HepG2 (cell line): ENCODE measurements around the gene ZNF483. TPM values are rescaled to one million over a fixed set of nuclear protein-coding genes. Genes with fewer than 3 reads are reported as not detected.
A peak's percentile ranks its signal among the peaks of the same experiment; 100 is the strongest.

Experiments used
- DPF2 ChIP-seq: sonication (generic); formaldehyde crosslinking; IDR thresholded peaks from 2 replicates; pipeline ENCODE4 v1.4.0; 2020; ENCODE audit warnings: mild to moderate bottlenecking, low read depth, missing genetic modification reagents, borderline replicate concordance
- FOXC1 ChIP-seq: sonication (generic); formaldehyde crosslinking; IDR thresholded peaks from 2 replicates; pipeline ENCODE4 v1.8.0; 2022; ENCODE audit warnings: mild to moderate bottlenecking, missing genetic modification reagents, borderline replicate concordance
- GTF2F1 ChIP-seq: fragments of 150-350 bp; IDR thresholded peaks from 2 replicates; pipeline ENCODE4 v1.6.1; 2014; ENCODE audit warnings: low read length
- KMT2B ChIP-seq: IDR thresholded peaks from 2 replicates; pipeline ENCODE4 v1.6.1; 2016; ENCODE audit warnings: missing genetic modification reagents, missing compliant biosample characterization
- RBFOX2 ChIP-seq: fragments of 200-400 bp; formaldehyde crosslinking; IDR thresholded peaks from 2 replicates; pipeline ENCODE4 v1.6.1; 2017; ENCODE audit warnings: low read depth, mild to moderate bottlenecking, low read length
- SP1 ChIP-seq, 2 experiments: fragments of 450-650 bp in 1 of 2; sonication (generic) in 1 of 2; formaldehyde crosslinking in 1 of 2; IDR thresholded peaks; 2 replicates each; pipeline versions ENCODE4 v1.4.0 to v1.6.1; 2016 to 2020; ENCODE audit warnings: missing genetic modification reagents in 1 of 2
- SUZ12 ChIP-seq: fragments of 150-350 bp; IDR thresholded peaks from 2 replicates; pipeline ENCODE4 v1.6.1; 2014; ENCODE audit warnings: low read depth, low read length
- TBX3 ChIP-seq: fragments of 450-650 bp; IDR thresholded peaks from 2 replicates; pipeline ENCODE4 v1.6.1; 2017; ENCODE audit warnings: antibody characterized with exemption, mild to moderate bottlenecking, inconsistent platforms, borderline replicate concordance
- XBP1 ChIP-seq: sonication (generic); formaldehyde crosslinking; IDR thresholded peaks from 2 replicates; pipeline ENCODE4 v1.5.0; 2020; ENCODE audit warnings: missing genetic modification reagents
- ZC3H4 ChIP-seq: sonication (generic); formaldehyde crosslinking; IDR thresholded peaks from 2 replicates; pipeline ENCODE4 v1.4.0; 2020; ENCODE audit warnings: missing genetic modification reagents, borderline replicate concordance
- ZNF232 ChIP-seq: sonication (generic); formaldehyde crosslinking; IDR thresholded peaks from 2 replicates; pipeline ENCODE4 v1.4.0; 2020; ENCODE audit warnings: missing genetic modification reagents, borderline replicate concordance
- ZNF234 ChIP-seq: sonication (generic); formaldehyde crosslinking; conservative IDR thresholded peaks from 2 replicates; pipeline ENCODE4 v1.5.1; 2020; ENCODE audit warnings: mild to moderate bottlenecking, missing genetic modification reagents
- ZNF292 ChIP-seq: sonication (generic); formaldehyde crosslinking; IDR thresholded peaks from 2 replicates; pipeline ENCODE4 v1.8.1; 2022; ENCODE audit warnings: mild to moderate bottlenecking, low read depth, missing genetic modification reagents, borderline replicate concordance
- ZNF333 ChIP-seq: sonication (generic); formaldehyde crosslinking; IDR thresholded peaks from 2 replicates; pipeline ENCODE4 v1.4.0; 2020; ENCODE audit warnings: mild to moderate bottlenecking, missing genetic modification reagents, borderline replicate concordance
- ZNF761 ChIP-seq: sonication (generic); formaldehyde crosslinking; conservative IDR thresholded peaks from 2 replicates; pipeline ENCODE4 v1.4.0; 2020; ENCODE audit warnings: mild to moderate bottlenecking, missing genetic modification reagents
- ZNF782 ChIP-seq: sonication (generic); formaldehyde crosslinking; IDR thresholded peaks from 2 replicates; pipeline ENCODE4 v1.4.0; 2020; ENCODE audit warnings: missing genetic modification reagents, mild to moderate bottlenecking, borderline replicate concordance
- polyA plus RNA-seq, 8 experiments: library from polyadenylated mRNA; depleted of rRNA in 3 of 8; stranded (reverse) in 7 of 8; unstranded in 1 of 8; fragments of >200 nt; fragmentation: Illumina TruSeq in 4 of 8; extraction: Trizol in 4 of 8; gene quantifications; 2 replicates each; pipeline versions ENCODE4 v1.2.1 to v1.2.3, GENCODE V29; 2011 to 2016; ENCODE audit warnings: low read depth in 4 of 8, missing spikeins in 1 of 8, mixed read lengths in 1 of 8; ENCODE audit not compliant: insufficient read depth in 1 of 8
- total RNA-seq, 5 experiments: library from RNA; depleted of rRNA; stranded (reverse); fragments of >200 nt; fragmentation: Illumina TruSeq; extraction: Trizol; gene quantifications; 2 replicates each; pipeline ENCODE4 v1.2.3, GENCODE V29; 2016; ENCODE audit warnings: low read depth in 1 of 5
- TF ChIP-seq, protein P1 (sequence below): sonication (generic); formaldehyde crosslinking; IDR thresholded peaks from 2 replicates; pipeline ENCODE4 v1.4.0; 2020; ENCODE audit warnings: missing genetic modification reagents, borderline replicate concordance
- TF ChIP-seq, protein P2 (sequence below): sonication (generic); formaldehyde crosslinking; IDR thresholded peaks from 2 replicates; pipeline ENCODE4 v1.5.1; 2020; ENCODE audit warnings: mild to moderate bottlenecking, missing genetic modification reagents, borderline replicate concordance
- TF ChIP-seq, protein P3 (sequence below): sonication (generic); formaldehyde crosslinking; IDR thresholded peaks from 2 replicates; pipeline ENCODE4 v1.4.0; 2020; ENCODE audit warnings: mild to moderate bottlenecking, missing genetic modification reagents
- TF ChIP-seq, protein P4 (sequence below): IDR thresholded peaks from 2 replicates; pipeline ENCODE4 v1.6.1; 2016; ENCODE audit warnings: missing compliant biosample characterization, missing genetic modification reagents, borderline replicate concordance

Gene ZNF483
- total and polyA plus RNA-seq, 2 of the 13 experiments (the other 11 are each of a cell fraction or from before 2014, with no cell fraction given) = 2.0 to 9.5 TPM

DNA sequence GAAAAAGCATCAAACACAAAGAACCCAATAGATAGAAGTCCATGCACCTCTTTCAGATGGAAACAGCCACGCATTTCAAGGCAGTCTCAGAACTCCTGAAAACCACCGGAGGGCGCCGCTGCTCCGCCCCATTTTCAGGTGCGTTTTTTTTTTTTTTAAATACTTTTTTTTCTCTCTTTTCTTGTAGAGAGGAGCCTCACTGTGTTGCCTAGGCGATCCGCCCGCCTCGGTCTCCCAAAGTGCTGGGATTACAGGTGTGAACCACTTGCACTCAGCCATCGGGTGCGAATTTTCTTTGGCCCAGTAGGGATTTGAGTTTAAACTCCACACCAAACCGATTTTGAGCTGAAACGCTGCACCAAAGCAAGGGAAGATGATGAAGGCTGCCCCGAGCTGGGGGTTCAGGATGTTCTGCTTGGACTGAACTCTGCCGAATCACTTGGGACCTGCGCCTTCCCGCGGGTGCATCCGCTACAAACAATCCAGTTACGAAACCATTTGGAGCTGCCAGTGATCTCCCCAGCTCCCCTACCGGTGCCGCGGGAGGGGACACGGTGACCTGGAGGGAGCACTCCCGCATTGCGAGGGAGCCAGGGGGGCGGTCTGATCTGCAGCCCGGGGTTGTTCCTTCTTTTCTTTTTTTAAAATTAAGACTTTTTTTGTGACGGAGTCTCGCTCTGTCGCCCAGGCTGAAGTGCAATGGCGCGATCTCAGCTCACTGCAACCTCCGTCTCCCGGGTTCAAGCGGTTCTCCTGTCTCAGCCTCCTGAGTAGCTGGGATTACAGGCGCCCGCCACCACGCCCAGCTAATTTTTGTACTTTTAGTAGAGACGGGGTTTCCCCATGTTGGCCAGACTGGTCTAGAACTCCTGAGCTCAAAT, 73.1 kb downstream of the ZNF483 start (continued):
- no peak for TF ChIP-seq TBX3
- TF ChIP-seq DPF2 = no peak
- TF ChIP-seq ZNF232 = 0 out of 2 replicates have a peak, but pooled peaks have one; percentile 49
- TF ChIP-seq ZNF782 (CRISPR knock-in tag) = no peak
- no peak for TF ChIP-seq GTF2F1
- no peak for TF ChIP-seq ZNF761
- TF ChIP-seq, protein P1, sequence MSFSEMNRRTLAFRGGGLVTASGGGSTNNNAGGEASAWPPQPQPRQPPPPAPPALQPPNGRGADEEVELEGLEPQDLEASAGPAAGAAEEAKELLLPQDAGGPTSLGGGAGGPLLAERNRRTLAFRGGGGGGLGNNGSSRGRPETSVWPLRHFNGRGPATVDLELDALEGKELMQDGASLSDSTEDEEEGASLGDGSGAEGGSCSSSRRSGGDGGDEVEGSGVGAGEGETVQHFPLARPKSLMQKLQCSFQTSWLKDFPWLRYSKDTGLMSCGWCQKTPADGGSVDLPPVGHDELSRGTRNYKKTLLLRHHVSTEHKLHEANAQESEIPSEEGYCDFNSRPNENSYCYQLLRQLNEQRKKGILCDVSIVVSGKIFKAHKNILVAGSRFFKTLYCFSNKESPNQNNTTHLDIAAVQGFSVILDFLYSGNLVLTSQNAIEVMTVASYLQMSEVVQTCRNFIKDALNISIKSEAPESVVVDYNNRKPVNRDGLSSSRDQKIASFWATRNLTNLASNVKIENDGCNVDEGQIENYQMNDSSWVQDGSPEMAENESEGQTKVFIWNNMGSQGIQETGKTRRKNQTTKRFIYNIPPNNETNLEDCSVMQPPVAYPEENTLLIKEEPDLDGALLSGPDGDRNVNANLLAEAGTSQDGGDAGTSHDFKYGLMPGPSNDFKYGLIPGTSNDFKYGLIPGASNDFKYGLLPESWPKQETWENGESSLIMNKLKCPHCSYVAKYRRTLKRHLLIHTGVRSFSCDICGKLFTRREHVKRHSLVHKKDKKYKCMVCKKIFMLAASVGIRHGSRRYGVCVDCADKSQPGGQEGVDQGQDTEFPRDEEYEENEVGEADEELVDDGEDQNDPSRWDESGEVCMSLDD (CRISPR knock-in tag) = no peak
- TF ChIP-seq XBP1 (CRISPR knock-in tag) = no peak
- no peak for TF ChIP-seq SUZ12
- peak; percentile 41; the same call in 1 of the 2 replicates for TF ChIP-seq ZC3H4
- TF ChIP-seq, protein P2, sequence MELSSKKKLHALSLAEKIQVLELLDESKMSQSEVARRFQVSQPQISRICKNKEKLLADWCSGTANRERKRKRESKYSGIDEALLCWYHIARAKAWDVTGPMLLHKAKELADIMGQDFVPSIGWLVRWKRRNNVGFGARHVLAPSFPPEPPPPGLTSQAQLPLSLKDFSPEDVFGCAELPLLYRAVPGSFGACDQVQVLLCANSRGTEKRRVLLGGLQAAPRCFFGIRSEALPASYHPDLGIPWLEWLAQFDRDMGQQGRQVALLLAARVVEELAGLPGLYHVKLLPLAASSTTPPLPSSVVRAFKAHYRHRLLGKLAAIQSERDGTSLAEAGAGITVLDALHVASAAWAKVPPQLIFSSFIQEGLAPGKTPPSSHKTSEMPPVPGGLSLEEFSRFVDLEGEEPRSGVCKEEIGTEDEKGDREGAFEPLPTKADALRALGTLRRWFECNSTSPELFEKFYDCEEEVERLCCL (CRISPR knock-in tag) = no peak
- TF ChIP-seq ZNF292 (CRISPR knock-in tag) = no peak
- TF ChIP-seq RBFOX2 = 0 out of 2 replicates have a peak, but pooled peaks have one; percentile 23
- TF ChIP-seq, protein P3, sequence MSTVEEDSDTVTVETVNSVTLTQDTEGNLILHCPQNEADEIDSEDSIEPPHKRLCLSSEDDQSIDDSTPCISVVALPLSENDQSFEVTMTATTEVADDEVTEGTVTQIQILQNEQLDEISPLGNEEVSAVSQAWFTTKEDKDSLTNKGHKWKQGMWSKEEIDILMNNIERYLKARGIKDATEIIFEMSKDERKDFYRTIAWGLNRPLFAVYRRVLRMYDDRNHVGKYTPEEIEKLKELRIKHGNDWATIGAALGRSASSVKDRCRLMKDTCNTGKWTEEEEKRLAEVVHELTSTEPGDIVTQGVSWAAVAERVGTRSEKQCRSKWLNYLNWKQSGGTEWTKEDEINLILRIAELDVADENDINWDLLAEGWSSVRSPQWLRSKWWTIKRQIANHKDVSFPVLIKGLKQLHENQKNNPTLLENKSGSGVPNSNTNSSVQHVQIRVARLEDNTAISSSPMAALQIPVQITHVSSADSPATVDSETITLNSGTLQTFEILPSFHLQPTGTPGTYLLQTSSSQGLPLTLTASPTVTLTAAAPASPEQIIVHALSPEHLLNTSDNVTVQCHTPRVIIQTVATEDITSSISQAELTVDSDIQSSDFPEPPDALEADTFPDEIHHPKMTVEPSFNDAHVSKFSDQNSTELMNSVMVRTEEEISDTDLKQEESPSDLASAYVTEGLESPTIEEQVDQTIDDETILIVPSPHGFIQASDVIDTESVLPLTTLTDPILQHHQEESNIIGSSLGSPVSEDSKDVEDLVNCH (CRISPR knock-in tag) = no peak
- no peak for TF ChIP-seq FOXC1 (CRISPR knock-in tag)
- no peak for TF ChIP-seq SP1 (IDR thresholded peaks at IDR 0.05)
- no peak for TF ChIP-seq SP1 (CRISPR knock-in tag; IDR thresholded peaks at IDR 0.05)
- no peak for TF ChIP-seq KMT2B (CRISPR knock-in tag)
- TF ChIP-seq, protein P4, sequence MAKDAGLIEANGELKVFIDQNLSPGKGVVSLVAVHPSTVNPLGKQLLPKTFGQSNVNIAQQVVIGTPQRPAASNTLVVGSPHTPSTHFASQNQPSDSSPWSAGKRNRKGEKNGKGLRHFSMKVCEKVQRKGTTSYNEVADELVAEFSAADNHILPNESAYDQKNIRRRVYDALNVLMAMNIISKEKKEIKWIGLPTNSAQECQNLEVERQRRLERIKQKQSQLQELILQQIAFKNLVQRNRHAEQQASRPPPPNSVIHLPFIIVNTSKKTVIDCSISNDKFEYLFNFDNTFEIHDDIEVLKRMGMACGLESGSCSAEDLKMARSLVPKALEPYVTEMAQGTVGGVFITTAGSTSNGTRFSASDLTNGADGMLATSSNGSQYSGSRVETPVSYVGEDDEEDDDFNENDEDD = no peak
- TF ChIP-seq ZNF234 (CRISPR knock-in tag) = no peak
- TF ChIP-seq ZNF333 (CRISPR knock-in tag) = no peak
